Measurements from ENCODE around the gene DDIT3. TPM values are rescaled to one million over a fixed set of nuclear protein-coding genes. Genes with fewer than 3 reads are reported as not detected.

Gene DDIT3
- total RNA-seq, 1 experiment from 2014 or later = 70.2 TPM

- intact Hi-C loops (cut with micrococcal nuclease; ENCODE audit: unreplicated experiment) = no loop called here
- CTCF ChIA-PET = interaction anchor here (0.7 kb wide), 1 partner anchor 10 kb away, joined by 9 read pairs; no protein-coding TSS in a partner anchor
Measured at GRCh38 chr12:57470970-57471656, 49.2 kb downstream of the DDIT3 start.

GRCh38 chr12:57470286-57470969, 49.9 kb downstream of the DDIT3 start:
- H3K4me1 Mint-ChIP-seq (ENCODE audit: low read depth, unreplicated experiment) = peaks cover 10% of the 10 kb centered on the region
- intact Hi-C loops (cut with micrococcal nuclease; ENCODE audit: unreplicated experiment) = no loop called here
- no peaks in the 10 kb centered on the region for H3K9me3 Mint-ChIP-seq (ENCODE audit: low read depth, unreplicated experiment)
- no peak for TF ChIP-seq CTCF (IDR thresholded peaks at IDR 0.05; ENCODE audit: unreplicated experiment)
- CTCF ChIA-PET = interaction anchor here (0.6 kb wide), 1 partner anchor 20 kb away, joined by 5 read pairs; no protein-coding TSS in a partner anchor
- no peak overlapping the region for H3K27ac Mint-ChIP-seq (ENCODE audit: unreplicated experiment)
- no peak for DNase-seq
- H3K4me3 Mint-ChIP-seq (ENCODE audit: low read depth, unreplicated experiment) = no peak overlapping the region
- H3K36me3 Mint-ChIP-seq (ENCODE audit: insufficient read depth, unreplicated experiment) = no peaks in the 10 kb centered on the region
- peaks cover 100% of the 10 kb centered on the region for H3K27me3 Mint-ChIP-seq (ENCODE audit: unreplicated experiment)
- no TSS peak for BruUV-seq (replicated peaks)

More at GRCh38 chr12:57470970-57471656, 49.2 kb downstream of the DDIT3 start:
- no TSS peak for BruUV-seq (replicated peaks)
- DNase-seq = no peak
- no peak overlapping the region for H3K27ac Mint-ChIP-seq (ENCODE audit: unreplicated experiment)
- no peak overlapping the region for H3K4me3 Mint-ChIP-seq (ENCODE audit: low read depth, unreplicated experiment)
- H3K27me3 Mint-ChIP-seq (ENCODE audit: unreplicated experiment) = peaks cover 100% of the 10 kb centered on the region
- TF ChIP-seq CTCF (IDR thresholded peaks at IDR 0.05; ENCODE audit: unreplicated experiment) = no peak
- no peaks in the 10 kb centered on the region for H3K9me3 Mint-ChIP-seq (ENCODE audit: low read depth, unreplicated experiment)
- H3K36me3 Mint-ChIP-seq (ENCODE audit: insufficient read depth, unreplicated experiment) = no peaks in the 10 kb centered on the region
- H3K4me1 Mint-ChIP-seq (ENCODE audit: low read depth, unreplicated experiment) = peaks cover 10% of the 10 kb centered on the region

GRCh38 chr12:57469296-57470164, 50.8 kb downstream of the DDIT3 start:
- intact Hi-C loops (cut with micrococcal nuclease; ENCODE audit: unreplicated experiment) = no loop called here
- H3K27ac Mint-ChIP-seq (ENCODE audit: unreplicated experiment) = no peak overlapping the region
- no peak overlapping the region for H3K4me3 Mint-ChIP-seq (ENCODE audit: low read depth, unreplicated experiment)
- TF ChIP-seq CTCF (IDR thresholded peaks at IDR 0.05; ENCODE audit: unreplicated experiment) = no peak
- H3K9me3 Mint-ChIP-seq (ENCODE audit: low read depth, unreplicated experiment) = no peaks in the 10 kb centered on the region
- no TSS peak for BruUV-seq (replicated peaks)
- H3K27me3 Mint-ChIP-seq (ENCODE audit: unreplicated experiment) = peaks cover 100% of the 10 kb centered on the region
- H3K4me1 Mint-ChIP-seq (ENCODE audit: low read depth, unreplicated experiment) = peaks cover 5% of the 10 kb centered on the region
- no peak for DNase-seq
- H3K36me3 Mint-ChIP-seq (ENCODE audit: insufficient read depth, unreplicated experiment) = no peaks in the 10 kb centered on the region
- CTCF ChIA-PET = interaction anchor here (0.6 kb wide), 1 partner anchor 21 kb away, joined by 5 read pairs; no protein-coding TSS in a partner anchor

- DNase-seq = no peak
- Mint-ChIP-seq H3K27me3 (ENCODE audit: unreplicated experiment) (peaks cover 100% of the 10 kb centered on the region), H3K36me3 (ENCODE audit: insufficient read depth, unreplicated experiment) (no peaks in the 10 kb centered on the region), H3K9me3 (ENCODE audit: low read depth, unreplicated experiment) (no peaks in the 10 kb centered on the region), H3K4me1 (ENCODE audit: low read depth, unreplicated experiment) (peaks cover 1% of the 10 kb centered on the region), H3K27ac (ENCODE audit: unreplicated experiment) (no peak overlapping the region), H3K4me3 (ENCODE audit: low read depth, unreplicated experiment) (no peak overlapping the region)
- no peak for TF ChIP-seq CTCF (IDR thresholded peaks at IDR 0.05; ENCODE audit: unreplicated experiment)
- CTCF ChIA-PET = no interaction called here
- intact Hi-C loops (cut with micrococcal nuclease; ENCODE audit: unreplicated experiment) = no loop called here
- no TSS peak for BruUV-seq (replicated peaks)
Measured at GRCh38 chr12:57467915-57468314, 52.4 kb downstream of the DDIT3 start.
